GM19372 (cell line): ENCODE measurements around the gene FAM8A1.

Experiments
- ATAC-seq: cut with Tn5 transposase; IDR thresholded peaks from one replicate; pipeline ENCODE4 v1.9.1; 2021; ENCODE audit warnings: mild to moderate bottlenecking, low read depth, moderate library complexity; ENCODE audit not compliant: unreplicated experiment

Gene FAM8A1

DNA sequence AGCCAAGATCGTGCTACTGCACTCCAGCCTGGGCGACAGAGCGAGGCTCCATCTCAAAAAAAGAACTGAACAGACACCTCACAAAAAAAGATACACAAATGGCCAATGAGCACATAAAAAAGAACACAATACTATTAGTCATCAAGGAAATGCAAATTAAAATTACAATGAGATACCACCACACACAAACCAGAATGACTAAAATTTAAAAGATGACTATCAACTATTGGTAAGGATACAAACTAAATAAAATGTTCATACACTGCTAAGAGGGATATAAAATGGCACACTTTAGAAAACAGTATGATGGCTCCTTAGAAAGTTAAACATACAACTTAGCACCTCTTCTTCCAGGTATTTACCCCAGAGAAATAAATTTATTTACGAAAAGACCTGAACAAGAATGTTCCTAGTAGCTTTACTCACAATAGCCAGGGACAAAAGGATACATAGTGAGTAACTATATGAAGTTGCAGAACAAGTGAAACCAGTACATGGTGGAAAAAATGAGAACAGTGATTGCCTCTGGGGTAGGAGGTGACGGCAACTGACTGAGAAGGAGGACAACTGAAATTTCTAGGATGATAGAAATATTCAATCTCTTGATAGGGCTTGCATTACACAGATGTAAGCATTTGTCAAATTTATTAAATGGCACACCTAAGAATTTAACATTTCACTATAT, 53.2 kb downstream of the FAM8A1 start:
- ATAC-seq: no peak

DNA sequence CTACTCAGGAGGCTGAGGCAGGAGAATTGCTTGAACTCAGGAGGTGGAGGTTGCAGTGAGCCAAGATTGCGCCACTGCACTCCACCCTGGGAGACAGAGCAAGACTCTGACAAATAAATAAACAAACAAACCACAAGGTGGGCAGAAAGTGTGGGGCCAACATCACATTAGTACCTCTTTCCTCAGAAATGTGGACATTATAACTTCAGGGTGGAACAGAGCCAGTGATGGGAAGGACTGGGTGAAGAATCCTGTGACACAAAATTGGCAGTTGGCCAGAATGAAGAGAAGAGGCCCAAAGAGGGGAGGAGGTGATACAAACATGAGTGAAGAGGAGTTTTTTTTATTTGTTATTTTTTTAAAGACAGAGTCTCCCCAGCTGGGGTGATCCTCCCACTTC, 56.0 kb downstream of the FAM8A1 start:
- ATAC-seq: no peak

DNA sequence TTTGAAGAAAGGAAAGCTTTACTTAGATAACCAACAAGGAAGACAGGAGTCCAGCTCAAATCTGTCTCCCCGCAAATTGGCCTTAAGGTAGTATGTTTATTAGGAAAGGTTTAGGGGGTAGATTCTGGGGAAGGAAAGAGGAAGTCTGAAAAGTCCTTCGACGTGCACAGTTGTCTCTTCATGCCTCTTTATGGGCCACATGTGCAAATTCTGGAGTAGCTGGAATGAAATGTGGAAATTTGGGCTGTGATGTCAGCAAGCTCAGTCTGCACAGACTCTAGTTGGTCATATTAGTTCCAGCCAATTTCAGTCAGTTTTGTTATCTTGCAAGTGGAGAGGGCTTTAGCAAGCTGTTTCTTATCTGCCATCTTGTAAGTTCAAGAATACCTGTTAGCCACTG, 56.5 kb downstream of the FAM8A1 start:
- ATAC-seq: no peak
